ENCODE data around the gene DYSF. TPM values are rescaled to one million over a fixed set of nuclear protein-coding genes. Genes with fewer than 3 reads are reported as not detected.

Gene DYSF
- total RNA-seq, 4 donors from 2014 or later, result 3.7 to 18.7 (median 10.6) TPM

GRCh38 chr2:71513096-71513495 is 59.7 kb downstream of the DYSF start:
- 84% methylated on average over 11 of the region's 11 CpGs; no CpG with 5 or more reads in 1 of the 2 donors for WGBS, 2 donors (ENCODE audit: low coverage in 1 of 2)
- no peaks in the 10 kb centered on the region for H3K4me1 ChIP-seq
- no peak for DNase-seq
- TF ChIP-seq CTCF (IDR thresholded peaks at IDR 0.05), result no peak
- TF ChIP-seq POLR2AphosphoS5 (IDR thresholded peaks at IDR 0.05), result no peak
- no peak for TF ChIP-seq POLR2A (IDR thresholded peaks at IDR 0.05)
- no peak for TF ChIP-seq EP300 (IDR thresholded peaks at IDR 0.05; ENCODE audit: low read depth)
- no peaks in the 10 kb centered on the region for H3K9me3 ChIP-seq
- H3K27ac ChIP-seq, result no peak overlapping the region
- no peaks in the 10 kb centered on the region for H3K36me3 ChIP-seq
- in situ Hi-C loops (cut with MboI; ENCODE audit: low pct_ligation_motif_present in 1 of 4, low pct_unique_long_range_greater_than_20kb in 1 of 4, low sequenced_read_pairs in 3 of 4), result loop anchor here in 2 of 4 donors (5.0 to 25.0 kb wide), 2 partner anchors 216 to 351 kb away; no protein-coding TSS in a partner anchor
- intact Hi-C loops (cut with DNase I; ENCODE audit: low total_unique reads), result no loop called here
- no peak overlapping the region for H3K4me3 ChIP-seq
- no peaks in the 10 kb centered on the region for H3K27me3 ChIP-seq

DNA sequence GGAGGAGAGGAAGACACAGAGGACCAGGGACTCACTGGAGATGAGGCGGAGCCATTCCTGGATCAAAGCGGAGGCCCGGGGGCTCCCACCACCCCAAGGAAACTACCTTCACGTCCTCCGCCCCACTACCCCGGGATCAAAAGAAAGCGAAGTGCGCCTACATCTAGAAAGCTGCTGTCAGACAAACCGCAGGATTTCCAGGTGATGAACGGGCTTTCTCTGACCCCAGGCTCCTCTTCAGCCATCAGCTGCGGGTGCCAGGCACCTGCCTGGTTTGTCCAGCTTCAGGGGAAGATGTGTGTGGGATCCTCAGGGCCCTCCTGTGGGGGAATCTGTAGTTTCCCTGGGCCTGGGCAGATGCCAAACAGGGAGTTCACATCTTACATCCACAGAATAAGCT is 60.4 kb downstream of the DYSF start:
- Histone ChIP-seq H3K4me3 (no peak overlapping the region), H3K9me3 (no peaks in the 10 kb centered on the region), H3K4me1 (no peaks in the 10 kb centered on the region), H3K27ac (no peak overlapping the region), H3K36me3 (no peaks in the 10 kb centered on the region), H3K27me3 (no peaks in the 10 kb centered on the region)
- TF ChIP-seq POLR2A (IDR thresholded peaks at IDR 0.05), result no peak
- no peak for TF ChIP-seq CTCF (IDR thresholded peaks at IDR 0.05)
- no peak for TF ChIP-seq EP300 (IDR thresholded peaks at IDR 0.05; ENCODE audit: low read depth)
- TF ChIP-seq POLR2AphosphoS5 (IDR thresholded peaks at IDR 0.05), result no peak
- 86% methylated on average over 11 of the region's 11 CpGs; no CpG with 5 or more reads in 1 of the 2 donors for WGBS, 2 donors (ENCODE audit: low coverage in 1 of 2)
- DNase-seq, result no peak
- in situ Hi-C loops (cut with MboI; ENCODE audit: low pct_ligation_motif_present in 1 of 4, low pct_unique_long_range_greater_than_20kb in 1 of 4, low sequenced_read_pairs in 3 of 4), result loop anchor here in 2 of 4 donors (5.0 to 25.0 kb wide), 2 partner anchors 216 to 351 kb away; no protein-coding TSS in a partner anchor
- intact Hi-C loops (cut with DNase I; ENCODE audit: low total_unique reads), result no loop called here

DNA sequence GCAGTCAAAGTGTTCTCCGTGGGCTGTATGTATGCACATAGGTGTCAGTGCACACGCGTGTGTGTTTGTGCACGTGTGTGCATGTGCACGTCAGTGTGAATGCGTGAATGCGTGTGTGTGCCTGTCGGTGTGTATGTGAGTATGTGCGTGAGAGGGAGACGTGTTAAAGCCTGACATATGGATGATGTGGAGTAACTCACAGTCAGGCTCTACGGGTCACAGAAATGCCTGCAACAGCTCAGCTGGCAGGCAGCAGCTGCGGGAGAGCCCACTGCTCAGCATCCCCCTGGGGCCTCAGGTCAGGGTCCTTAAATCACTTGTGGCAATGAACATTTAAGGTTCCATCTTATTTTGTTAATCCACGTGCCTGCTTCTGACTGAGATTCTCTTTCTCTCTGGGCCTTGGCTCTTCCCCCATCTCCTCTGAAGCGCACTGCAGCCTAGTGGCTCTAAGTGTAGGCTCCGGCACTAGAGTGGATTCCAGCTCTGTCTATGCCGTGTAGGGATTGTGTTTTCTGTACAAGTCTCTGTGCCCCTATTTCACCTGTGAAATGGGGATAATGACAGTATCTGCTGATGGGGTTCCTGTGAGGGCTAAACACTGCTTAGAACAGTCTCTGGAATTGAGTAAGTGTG is 63.0 kb downstream of the DYSF start:
- in situ Hi-C loops (cut with MboI; ENCODE audit: low pct_ligation_motif_present in 1 of 4, low pct_unique_long_range_greater_than_20kb in 1 of 4, low sequenced_read_pairs in 3 of 4), result loop anchor here in 1 of 4 donors (25.0 kb wide), 1 partner anchor 354 kb away; no protein-coding TSS in a partner anchor
- 69 to 89% methylated on average over 4 to 16 of the region's 16 CpGs for WGBS, 2 donors (ENCODE audit: low coverage in 1 of 2)
- no peak for DNase-seq

DNA sequence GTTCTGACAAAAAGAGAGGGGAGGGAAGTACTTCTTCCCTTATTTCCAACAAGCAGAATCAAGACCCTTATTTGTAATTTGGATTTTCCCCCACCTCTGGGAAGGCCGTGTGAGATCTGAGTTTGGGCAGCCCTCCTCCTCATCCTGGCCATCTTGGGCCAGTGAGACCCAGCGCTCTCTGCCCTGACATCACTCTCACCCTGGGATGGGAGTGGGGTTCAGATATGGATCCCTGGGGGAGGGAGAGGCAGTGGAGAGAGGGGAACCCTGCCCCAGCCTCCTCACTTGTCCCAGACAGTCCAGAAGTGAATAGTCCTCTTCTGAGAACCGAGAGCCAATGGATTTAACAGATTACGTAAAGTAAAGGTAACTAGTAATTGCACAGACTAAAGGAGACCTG is 64.5 kb downstream of the DYSF start:
- in situ Hi-C loops (cut with MboI; ENCODE audit: low pct_ligation_motif_present in 1 of 4, low pct_unique_long_range_greater_than_20kb in 1 of 4, low sequenced_read_pairs in 3 of 4), result loop anchor here in 1 of 4 donors (25.0 kb wide), 1 partner anchor 356 kb away; no protein-coding TSS in a partner anchor
- WGBS, 2 donors (ENCODE audit: low coverage in 1 of 2), result 68 to 72% methylated on average over 4 of the region's 4 CpGs
- intact Hi-C loops (cut with DNase I; ENCODE audit: low total_unique reads), result no loop called here
- TF ChIP-seq CTCF (IDR thresholded peaks at IDR 0.05) (no peak), POLR2A (IDR thresholded peaks at IDR 0.05) (no peak), POLR2AphosphoS5 (IDR thresholded peaks at IDR 0.05) (no peak), EP300 (IDR thresholded peaks at IDR 0.05; ENCODE audit: low read depth) (no peak)
- Histone ChIP-seq H3K36me3 (no peaks in the 10 kb centered on the region), H3K27me3 (no peaks in the 10 kb centered on the region), H3K4me1 (no peaks in the 10 kb centered on the region), H3K9me3 (no peaks in the 10 kb centered on the region), H3K27ac (no peak overlapping the region), H3K4me3 (no peak overlapping the region)
- no peak for DNase-seq

More for the DNA sequence above, 63.0 kb downstream of the DYSF start:
- TF ChIP-seq EP300 (IDR thresholded peaks at IDR 0.05; ENCODE audit: low read depth) (no peak), CTCF (IDR thresholded peaks at IDR 0.05) (no peak), POLR2A (IDR thresholded peaks at IDR 0.05) (no peak), POLR2AphosphoS5 (IDR thresholded peaks at IDR 0.05) (no peak)
- Histone ChIP-seq H3K9me3 (no peaks in the 10 kb centered on the region), H3K27ac (no peak overlapping the region), H3K27me3 (no peaks in the 10 kb centered on the region), H3K4me1 (no peaks in the 10 kb centered on the region), H3K4me3 (no peak overlapping the region), H3K36me3 (no peaks in the 10 kb centered on the region)
- intact Hi-C loops (cut with DNase I; ENCODE audit: low total_unique reads), result no loop called here

All from transverse colon (tissue), 4 donors.